ENCODE data around the gene USP15.

USP15 gene

GRCh38 chr12:62259993-62260732 lies at the start of gene USP15:
Gene USP15 (plus strand): TSS chr12:62260404. CDS start chr12:62260415, 11 bp downstream.
- peak; percentile 62 for TF ChIP-seq CTCF (conservative IDR thresholded peaks at IDR 0.05; ENCODE audit: low read length)
- peak; percentile 98 for DNase-seq (ENCODE audit: low read depth)
- peak within 1 kb of the TSS; percentile 85 for H3K4me3 ChIP-seq (ENCODE audit: low read length)

DNA sequence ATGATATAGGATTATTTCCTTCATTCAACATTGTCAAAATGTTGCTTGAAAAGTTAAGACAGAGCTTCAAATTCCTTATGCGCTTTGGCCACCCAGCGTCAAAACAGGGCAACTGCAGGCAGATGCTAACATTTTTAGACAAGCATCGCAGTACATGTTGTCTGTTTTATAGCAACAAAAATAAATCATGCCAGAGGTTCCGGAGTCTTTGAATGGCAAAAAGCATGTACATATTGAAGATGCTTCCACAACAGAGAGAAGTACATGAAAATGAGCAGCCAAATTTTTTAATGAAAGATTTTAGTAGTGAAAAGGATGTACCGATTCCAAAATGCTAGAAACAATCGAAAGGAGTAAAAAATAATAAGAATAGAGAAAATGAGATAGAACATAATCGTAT lies 49.8 kb upstream of the USP15 start:
- H3K4me3 ChIP-seq (ENCODE audit: low read length) = no peak overlapping the region
- TF ChIP-seq CTCF (conservative IDR thresholded peaks at IDR 0.05; ENCODE audit: low read length) = peak; percentile 90
- DNase-seq (ENCODE audit: low read depth) = peak; percentile 50

DNA sequence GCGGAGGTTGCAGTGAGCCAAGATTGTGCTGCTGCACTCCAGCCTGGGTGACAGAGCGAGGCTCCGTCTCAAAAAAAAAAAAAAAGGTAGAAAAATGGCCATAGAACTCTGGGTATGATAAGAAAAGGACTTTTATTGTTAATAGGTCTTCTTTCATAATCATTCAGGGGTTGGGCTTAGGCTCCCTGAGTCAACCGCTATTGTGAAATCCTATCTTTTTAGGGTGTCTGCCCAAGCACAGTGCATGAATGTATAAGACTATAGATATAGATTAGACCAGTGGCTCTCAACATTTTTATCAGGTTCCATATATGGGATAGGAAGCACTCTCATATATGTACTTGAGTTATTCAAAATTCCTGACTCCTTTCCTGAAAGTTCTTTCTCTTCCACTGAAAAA lies 48.7 kb upstream of the USP15 start:
- no peak for DNase-seq (ENCODE audit: low read depth)

GRCh38 chr12:62214846-62215245 lies 45.4 kb upstream of the USP15 start:
- no peak for DNase-seq (ENCODE audit: low read depth)
- TF ChIP-seq CTCF (conservative IDR thresholded peaks at IDR 0.05; ENCODE audit: low read length) = no peak
- H3K4me3 ChIP-seq (ENCODE audit: low read length) = no peak overlapping the region

More for the DNA sequence above, 48.7 kb upstream of the USP15 start:
- no peak for TF ChIP-seq CTCF (conservative IDR thresholded peaks at IDR 0.05; ENCODE audit: low read length)
- no peak overlapping the region for H3K4me3 ChIP-seq (ENCODE audit: low read length)

DNA sequence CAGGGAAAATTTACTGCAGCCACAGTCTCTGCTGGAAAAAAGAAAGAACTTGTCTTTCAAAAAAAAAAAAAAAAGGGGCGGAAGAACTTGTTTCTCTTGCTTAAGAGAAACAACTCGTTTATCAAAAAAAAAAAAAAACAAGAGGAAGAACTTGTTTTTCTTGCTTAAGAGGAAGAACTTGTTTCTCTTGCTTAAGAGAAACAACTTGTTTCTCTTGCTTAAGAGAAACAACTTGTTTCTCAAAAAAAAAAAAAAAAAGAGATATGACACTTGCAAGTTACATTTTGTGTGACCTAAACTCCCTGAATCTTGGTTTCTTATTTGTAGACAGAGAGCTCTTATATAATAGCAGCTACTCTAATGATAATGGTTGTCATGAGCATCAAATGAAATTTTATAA lies 44.7 kb upstream of the USP15 start:
- no peak for TF ChIP-seq CTCF (conservative IDR thresholded peaks at IDR 0.05; ENCODE audit: low read length)
- no peak overlapping the region for H3K4me3 ChIP-seq (ENCODE audit: low read length)
- DNase-seq (ENCODE audit: low read depth) = no peak

DNA sequence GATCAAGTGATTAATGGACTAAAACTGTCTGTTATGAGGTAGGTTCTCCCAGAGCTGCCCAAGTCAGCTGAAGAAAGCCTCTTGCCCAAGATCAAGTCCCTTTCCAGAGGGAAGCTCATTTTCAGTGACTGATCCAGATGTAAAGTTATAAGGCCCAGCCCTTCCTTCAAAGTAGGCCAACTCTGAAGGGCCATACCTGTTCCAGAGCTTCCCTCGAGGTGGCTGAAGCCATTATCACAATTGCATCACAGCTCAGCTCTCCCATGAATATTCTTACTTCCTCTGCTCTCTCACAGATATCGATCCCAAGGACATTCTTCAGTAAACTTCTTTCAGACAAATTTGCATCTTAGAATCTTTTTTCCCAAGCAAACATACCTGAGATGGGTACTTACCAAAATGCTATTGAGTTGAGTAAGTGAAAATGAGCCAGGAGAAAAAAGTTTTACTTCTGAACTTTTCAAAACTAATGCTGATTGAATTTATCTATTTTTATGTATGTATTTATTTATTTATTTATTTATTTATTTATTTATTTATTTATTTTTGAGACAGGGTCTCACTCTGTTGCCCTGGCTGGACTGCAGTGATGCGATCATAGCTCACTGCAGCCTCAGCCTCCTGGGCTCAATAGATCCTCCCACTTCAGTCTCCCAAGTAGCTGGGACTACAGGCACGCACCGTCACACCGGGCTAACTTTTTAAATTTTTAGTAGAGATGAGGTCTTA lies 42.6 kb upstream of the USP15 start:
- no peak for TF ChIP-seq CTCF (conservative IDR thresholded peaks at IDR 0.05; ENCODE audit: low read length)
- H3K4me3 ChIP-seq (ENCODE audit: low read length) = no peak overlapping the region
- no peak for DNase-seq (ENCODE audit: low read depth)

- no peak for TF ChIP-seq CTCF (conservative IDR thresholded peaks at IDR 0.05; ENCODE audit: low read length)
- no peak for DNase-seq (ENCODE audit: low read depth)
These were observed 39.1 kb upstream of the USP15 start for GRCh38 chr12:62221107-62221506.

More at GRCh38 chr12:62221107-62221506, 39.1 kb upstream of the USP15 start:
- H3K4me3 ChIP-seq (ENCODE audit: low read length) = no peak overlapping the region
